Stimulated activated CD4-positive, alpha-beta T cell treated with anti-CD3 and anti-CD28 coated beads, Interleukin-1b, Interleukin-23, amount 100 ng/mL, for 24 hours (primary cell): ENCODE data around the gene CUX1.
"Not testable (repeated sequence)": the region's sequence is repeated elsewhere in the genome, so short reads cannot be mapped to it uniquely, and the experiment has no call there.

Experiments used
- DNase-seq, 4 experiments: peaks; one replicate each; pipeline ENCODE4 v3.0.0-alpha.2; 2020; ENCODE audit warnings: low read depth in 4 of 4, low spot score in 1 of 4

CUX1 gene

GRCh38 chr7:102294589-102294988 lies 477.2 kb downstream of the CUX1 start:
- DNase-seq, result no peak

DNA sequence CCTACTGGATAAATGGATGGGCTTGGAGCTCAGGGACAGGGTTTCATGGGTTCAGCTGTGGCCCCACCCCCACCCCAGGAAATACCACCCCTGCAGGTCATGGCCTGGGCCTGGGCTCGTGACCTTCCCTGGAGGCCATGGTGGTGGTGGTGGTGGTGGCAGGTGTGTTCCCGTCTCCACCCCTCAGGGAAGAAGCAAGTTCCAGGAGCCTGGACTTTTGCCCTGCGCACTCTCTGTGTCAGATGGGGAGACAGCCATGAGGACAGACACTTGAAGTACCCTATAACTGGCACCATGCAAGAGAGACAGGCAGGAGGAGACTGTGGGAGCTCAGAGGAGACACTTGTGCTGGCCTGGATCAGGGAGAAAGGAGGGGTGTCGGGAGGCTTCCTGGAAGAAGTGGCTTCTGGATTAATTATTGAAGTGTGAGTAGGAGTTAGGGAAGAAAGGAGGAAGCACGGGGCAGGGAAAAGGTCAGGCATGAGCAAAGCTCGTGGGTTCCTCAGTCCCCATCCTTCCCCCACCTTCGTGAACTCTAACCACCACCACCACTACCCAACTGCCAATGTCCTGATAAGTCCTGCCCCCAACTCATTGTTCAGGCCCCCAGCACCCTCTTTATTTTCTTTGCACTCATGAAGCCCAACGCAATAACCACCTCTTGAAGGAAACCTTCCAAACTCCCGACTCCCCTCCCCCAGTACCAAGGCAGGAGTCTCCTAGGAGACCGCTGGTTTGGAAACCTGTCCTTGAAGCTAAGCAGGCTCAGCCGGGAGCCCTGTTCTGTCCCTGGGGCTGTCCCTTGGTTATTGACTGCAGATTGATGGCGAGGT lies 478.1 kb downstream of the CUX1 start:
- DNase-seq, result no peak

DNA sequence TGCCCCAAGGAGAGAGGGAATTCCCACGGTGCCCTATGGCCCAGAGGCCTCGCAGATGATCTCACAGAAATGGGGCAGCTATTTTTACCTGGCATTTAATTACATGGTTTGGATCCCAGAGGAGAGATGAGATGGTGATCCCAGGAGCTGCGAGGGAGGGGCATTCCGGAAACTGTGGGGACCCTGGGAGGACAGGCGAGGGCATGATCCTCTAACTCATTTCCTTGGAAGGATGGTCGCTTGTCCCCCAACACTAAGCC lies 478.7 kb downstream of the CUX1 start:
- DNase-seq, result no peak

DNA sequence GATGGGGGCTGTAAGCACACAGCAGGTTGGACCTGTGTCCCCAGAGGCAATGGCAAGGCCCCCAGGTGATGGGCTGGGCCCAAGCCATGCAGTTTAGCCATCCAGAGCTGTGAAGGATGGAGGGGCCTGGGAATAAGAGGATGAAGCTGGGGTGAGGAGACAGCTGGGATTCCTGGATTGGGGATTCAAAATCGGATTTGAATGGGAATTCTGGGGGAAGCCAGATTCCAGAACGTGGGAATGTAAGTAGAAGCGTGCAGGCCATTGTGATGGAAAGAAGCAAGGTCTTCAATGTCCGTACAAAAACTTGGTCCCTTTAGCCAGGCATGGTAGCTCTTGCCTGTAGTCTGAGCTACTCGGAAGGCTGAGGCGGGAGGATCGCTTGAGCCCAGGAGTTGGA lies 479.1 kb downstream of the CUX1 start:
- DNase-seq, result no peak

DNA sequence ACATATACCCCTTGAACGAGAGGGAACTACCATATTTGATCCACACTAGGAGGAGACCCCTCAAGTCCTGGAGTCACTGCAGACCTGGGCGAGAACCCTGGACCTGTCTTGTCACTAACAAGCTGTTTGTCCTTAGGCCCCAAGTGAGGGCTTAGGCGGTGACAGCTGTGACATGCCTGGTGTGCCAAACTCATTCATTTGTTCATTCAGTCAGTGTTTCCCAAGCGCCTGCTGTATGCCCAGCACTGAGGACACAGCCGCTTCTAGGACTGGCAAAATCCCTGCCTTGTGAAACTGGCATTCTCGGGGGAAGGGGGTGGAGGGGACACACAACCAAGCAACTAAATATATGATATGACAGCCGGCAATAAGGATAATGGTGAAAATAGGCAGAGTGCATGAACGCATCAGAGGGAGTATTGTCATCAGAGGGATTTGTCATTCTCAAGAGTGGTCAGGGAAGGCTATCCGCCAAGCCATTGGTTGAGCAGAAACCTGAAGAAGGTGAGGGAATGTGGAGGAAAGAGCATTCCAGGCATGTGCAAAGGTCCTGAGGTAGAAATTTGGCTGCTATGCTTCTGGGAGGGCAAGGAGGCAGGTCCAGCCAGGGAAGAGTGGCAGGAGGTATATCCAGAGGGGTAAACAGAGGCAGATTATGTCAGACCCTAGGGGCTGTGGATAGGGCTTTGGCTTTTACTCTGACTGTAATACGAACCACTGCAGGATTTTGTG lies 480.2 kb downstream of the CUX1 start:
- no peak for DNase-seq

- no peak for DNase-seq
Measured at GRCh38 chr7:102300643-102301221, 483.3 kb downstream of the CUX1 start.

- DNase-seq, result not testable (repeated sequence)
Measured at GRCh38 chr7:102301367-102301766, 483.9 kb downstream of the CUX1 start.

DNA sequence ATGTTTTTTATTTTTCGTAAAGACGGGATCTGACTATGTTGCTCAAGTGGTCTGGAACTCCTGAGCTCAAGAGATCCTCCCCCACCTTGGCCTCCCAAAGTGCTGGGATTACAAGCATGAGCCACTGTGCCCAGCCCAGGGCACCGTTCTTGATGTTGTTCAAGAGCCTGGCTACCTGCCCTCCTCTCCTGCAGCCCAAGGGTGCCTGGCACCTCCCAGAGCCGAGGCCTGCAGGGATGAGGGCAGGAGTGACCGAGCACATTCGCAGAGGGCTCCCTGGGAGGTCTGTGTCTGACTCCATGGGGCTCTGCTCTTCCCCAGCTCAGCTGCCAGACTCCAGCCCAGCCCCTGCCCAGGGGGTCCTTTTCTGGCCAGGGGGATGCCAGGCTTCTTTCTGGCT lies 484.6 kb downstream of the CUX1 start:
- DNase-seq, result no peak

DNA sequence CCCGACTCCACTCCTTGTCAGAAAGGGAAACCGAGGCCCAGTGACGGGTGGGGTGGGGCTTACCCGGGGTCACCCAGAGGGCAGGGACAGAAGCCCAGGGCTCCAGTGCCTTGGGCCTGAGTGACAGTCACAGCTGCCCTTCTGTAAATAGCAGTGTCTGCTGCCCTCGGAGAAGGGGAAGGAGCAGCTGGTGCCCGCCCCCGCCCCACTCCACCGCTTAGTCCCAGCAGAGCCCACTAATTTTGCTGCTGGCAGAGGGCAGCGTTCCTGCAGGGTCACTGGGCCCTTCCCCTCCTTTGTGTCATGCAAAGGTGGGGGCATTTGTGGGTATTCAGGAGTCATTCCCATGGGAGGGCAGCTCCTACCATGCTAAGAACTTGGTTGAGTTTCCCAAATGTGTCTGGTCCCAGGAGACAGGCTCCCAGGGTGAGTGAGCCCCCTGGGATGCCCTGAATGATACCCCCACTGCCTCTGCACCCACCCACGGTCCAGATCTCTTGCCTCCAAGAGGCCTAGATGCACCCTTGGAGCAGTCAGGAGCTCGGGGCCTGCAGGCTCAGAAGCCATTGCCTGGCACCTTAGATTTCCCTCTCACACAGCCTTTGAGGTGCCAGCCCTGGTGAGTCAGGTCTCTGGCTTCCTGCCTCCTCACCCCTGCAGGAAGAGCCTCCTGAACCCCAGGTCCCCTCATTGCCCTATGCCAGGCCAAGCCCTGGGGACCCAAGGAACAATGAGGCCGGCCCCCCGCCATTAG lies 486.4 kb downstream of the CUX1 start:
- no peak for DNase-seq

- no peak for DNase-seq
Measured at GRCh38 chr7:102304668-102305067, 487.2 kb downstream of the CUX1 start.

DNA sequence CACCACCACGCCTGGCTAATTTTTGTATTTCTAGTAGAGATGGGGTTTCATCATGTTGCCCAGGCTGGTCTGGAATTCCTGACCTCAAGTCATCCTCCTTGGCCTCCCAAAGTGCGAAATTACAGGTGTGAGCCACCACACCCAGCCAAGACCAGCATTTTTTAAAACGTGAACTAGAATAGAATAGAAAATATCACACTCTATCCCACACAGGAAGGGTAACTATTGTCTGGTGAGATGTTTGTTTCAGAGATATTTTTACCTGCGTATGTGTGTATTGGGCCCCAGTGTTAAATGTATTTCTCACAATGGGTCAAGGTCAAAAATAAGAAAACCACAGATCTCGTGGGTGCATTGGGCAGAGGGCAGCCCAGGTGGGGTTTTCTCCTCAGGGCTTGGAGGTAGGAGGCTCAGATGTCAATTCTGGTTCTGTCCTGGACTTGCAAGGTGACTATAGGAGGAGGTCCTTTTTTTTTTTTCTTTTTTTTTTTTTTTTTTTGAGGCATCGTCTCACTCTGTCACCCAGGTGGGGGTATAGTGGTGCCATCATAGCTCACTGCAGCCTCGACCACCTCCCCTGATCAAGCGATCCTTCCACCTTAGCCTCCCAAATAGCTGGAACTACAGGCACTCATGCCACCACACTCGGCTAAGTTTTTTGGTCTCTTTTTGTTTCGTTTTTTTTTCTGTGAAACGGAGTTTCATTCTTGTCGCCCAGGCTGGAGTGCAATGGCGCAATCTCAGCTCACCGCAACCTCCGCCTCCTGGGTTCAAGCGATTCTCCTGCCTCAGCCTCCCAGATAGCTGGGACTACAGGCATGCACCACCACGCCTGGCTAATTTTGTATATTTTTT lies 488.2 kb downstream of the CUX1 start:
- DNase-seq, result no peak

DNA sequence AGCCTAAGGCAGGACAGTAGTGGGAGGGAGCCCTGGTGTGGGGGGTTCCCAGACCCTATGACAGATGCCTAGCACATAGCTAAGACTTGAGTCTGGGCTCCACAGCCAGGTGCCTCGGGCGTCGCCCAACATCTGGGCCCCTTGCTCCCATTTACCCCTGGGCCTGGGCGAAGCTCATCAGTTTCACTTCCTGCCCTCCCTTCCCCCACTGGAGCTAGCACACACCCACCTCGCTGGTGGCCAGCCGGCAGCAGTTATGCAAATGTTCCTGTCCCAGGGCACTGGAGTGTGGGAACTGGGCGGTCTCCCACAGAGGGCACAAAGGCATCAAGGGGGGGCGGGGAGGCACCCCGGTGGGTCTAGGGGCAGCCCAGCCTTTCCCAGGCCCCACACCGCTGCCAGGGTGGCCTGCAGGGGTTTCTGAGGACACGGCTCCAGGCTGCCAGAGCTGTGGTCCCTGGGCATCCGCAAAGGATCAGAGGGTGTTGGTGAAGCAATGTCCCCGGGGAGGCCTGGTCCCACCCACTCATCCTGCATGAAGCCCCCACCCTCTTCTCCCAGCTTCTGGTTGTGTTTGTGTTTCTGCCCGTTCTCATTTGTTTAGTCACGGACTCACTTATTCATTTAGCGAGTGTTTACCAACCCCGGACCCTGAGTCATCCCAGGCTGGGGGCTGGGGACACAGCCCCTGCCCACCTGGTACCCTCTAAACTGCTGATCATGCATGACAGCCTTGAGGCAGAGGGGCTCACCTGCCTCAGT lies 489.7 kb downstream of the CUX1 start:
- DNase-seq, result no peak

DNA sequence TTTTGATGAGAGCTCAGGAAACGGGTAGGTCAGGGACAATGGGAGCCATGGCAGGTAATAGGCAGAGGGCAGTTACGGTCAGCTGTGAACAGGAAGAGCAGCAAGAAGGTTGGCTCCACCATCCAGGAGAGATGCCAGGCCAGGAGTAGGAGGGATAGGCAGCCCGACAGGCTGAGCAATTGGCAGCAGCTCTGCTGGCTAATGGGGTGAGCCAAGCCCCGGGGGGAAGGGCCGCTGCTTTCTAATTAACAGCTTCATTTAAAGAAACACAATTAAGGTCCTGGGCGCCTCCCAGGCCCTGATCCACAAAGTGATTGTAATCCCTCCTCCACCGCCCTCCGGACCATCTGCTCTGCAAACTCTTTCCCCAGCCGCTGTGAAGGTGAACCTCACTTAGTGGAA lies 493.0 kb downstream of the CUX1 start:
- DNase-seq, result no peak

- DNase-seq, result no peak
Measured at GRCh38 chr7:102312317-102312716, 494.9 kb downstream of the CUX1 start.

GRCh38 chr7:102313997-102314780 lies 496.8 kb downstream of the CUX1 start:
- no peak for DNase-seq

GRCh38 chr7:102317231-102318059 lies 500.0 kb downstream of the CUX1 start:
- no peak for DNase-seq

GRCh38 chr7:102318482-102318971 lies 501.1 kb downstream of the CUX1 start:
- DNase-seq, result no peak

- DNase-seq, result no peak
Measured at GRCh38 chr7:102319671-102320070, 502.2 kb downstream of the CUX1 start.
